GM19099 (cell line): Measurements from ENCODE around the gene FRMD5.

ENCODE experiments used
- POLR2A ChIP-seq: IDR thresholded peaks from 3 replicates; pipeline ENCODE4 v1.6.1; 2011; ENCODE audit warnings: low read depth; ENCODE audit not compliant: insufficient read length; ENCODE audit errors: extremely low read depth

FRMD5 gene

GRCh38 chr15:43985976-43986680, 208.9 kb downstream of the FRMD5 start:
- TF ChIP-seq POLR2A, result no peak

DNA sequence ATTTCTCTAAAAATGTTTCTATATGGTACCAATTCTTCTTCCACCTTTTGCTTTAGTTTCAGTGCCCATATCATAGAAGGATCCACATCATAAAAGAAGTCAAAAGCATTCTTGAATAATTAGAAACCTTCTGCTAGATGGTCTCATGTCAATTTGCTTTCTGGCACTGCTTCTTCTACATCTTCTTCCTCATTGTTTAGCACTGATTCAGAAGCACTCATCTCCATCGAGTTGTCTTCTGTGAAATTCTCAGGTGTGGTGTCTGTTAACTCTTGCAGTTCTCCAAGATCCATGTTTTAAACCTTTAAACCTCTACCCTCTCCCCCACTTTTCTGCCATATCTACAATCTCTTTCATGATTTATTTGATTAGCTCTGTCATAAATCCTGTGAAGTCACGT, 213.5 kb downstream of the FRMD5 start:
- no peak for TF ChIP-seq POLR2A

DNA sequence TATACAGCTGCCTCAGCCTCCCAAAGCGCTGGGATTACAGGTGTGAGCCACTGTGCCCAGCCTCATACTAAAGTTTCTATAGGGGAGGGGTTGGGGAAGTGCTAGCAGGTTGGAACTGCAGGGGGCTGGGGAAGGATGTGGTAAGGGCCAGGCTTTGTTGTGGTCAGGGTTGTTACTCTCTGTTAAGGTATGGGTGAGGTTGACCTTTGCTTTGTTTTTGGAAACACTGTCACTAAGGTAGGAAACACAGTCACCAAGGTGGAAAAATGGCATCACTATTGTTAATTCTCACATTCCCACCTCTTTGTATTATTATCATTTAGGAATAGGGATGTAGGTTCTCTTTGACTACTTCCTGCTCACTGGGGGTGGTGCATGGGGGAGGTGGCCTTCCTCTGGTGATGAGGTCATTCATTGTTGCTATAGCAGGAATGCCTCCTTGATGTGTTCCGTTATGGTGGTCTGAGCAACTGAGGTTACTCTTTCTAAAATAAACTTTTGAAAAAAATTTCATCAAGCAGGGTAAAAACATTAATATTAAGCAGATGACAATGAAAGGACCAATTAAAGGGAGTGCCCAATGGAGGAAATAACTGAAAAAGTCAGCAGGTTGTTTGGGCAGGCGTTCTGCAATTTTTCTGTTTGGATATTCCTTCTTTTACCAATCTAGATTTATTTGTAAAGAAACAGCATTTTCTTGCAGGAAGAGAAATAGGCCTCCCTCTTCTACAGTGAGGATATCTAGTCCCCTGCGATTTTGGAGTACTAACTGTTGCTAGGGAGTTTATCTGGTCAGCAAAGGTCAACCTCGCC, 217.8 kb downstream of the FRMD5 start:
- TF ChIP-seq POLR2A, result no peak

GRCh38 chr15:43975770-43976169, 219.3 kb downstream of the FRMD5 start:
- TF ChIP-seq POLR2A, result no peak

GRCh38 chr15:43975326-43975725, 219.7 kb downstream of the FRMD5 start:
- no peak for TF ChIP-seq POLR2A

DNA sequence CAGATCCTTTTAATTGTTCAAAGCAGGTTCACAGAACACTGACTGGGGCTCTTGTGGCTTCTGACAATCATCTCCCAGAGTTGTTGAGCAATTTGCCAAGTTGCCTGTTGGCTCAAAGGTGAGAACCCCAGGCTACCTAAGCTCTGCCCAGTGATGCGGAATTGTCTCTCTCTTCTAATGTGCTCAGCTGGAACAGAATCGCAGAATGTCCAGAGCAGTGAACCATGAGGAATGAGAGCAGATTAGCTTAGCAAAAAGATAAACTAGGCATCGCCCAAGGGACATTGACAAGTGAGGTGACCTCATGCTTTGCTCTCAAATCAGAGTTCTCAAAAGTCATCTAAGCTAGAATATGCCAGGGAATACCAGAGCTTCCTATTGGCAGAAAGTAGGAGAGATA, 220.2 kb downstream of the FRMD5 start:
- no peak for TF ChIP-seq POLR2A

GRCh38 chr15:43969802-43970375, 225.2 kb downstream of the FRMD5 start:
- TF ChIP-seq POLR2A, result no peak

- no peak for TF ChIP-seq POLR2A
Measured at GRCh38 chr15:43968551-43968950, 226.5 kb downstream of the FRMD5 start.

DNA sequence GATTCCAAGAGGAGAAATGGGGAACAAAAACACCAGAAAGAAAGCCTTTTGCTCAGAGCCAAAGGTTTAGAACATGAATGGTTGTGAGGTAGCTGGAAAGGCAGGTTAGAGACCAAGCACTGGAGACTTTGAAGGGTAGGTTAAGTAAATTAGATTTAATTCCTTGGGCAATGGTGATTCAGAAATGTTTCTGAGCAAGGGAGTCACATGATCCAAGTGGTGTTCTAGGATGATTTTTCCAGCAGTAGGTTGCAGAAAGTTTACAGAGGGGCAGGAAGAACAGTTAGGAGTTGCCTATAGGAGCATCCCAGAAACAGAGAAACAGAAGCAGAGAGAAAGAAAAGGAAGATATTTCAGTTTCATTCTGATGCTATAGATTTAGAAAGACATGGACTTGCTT, 228.4 kb downstream of the FRMD5 start:
- no peak for TF ChIP-seq POLR2A

GRCh38 chr15:43958861-43959330, 236.2 kb downstream of the FRMD5 start:
- no peak for TF ChIP-seq POLR2A

DNA sequence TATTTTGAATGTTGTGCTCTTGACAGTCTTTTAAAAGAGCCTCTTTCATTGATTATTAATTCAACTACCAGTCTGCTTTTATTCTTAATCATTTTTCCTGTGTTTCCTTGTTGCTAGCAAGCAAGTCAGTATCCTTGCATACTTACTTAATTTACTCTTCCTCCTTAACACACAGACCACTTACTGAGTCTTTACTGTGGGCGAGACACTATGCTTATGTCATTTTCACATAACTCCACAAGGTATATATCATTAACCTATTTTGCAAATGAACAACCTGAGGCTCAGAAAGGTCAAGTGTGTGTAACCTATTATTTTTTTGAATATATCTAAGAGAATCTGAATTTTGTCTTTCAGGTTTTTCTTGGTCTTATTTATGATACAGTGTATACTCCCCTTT, 237.3 kb downstream of the FRMD5 start:
- TF ChIP-seq POLR2A, result no peak

DNA sequence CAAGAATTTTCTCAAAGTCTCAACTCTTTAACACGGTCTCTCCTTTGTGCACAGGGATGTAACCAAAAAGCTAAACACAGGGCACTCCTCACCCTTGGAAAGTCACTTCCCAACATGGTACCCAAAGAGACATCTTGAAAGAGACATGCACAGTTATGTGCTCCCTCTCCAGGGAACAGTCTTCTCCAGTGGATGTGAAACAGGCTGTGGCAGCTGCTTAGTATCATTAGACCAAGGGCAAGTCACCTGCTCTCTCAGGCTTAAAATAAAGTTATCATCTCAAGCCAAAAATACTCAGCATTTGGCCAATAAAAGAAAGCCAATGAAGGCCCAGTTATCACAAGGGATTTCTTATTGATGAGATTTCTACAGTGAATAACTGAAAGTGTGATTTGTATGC, 239.9 kb downstream of the FRMD5 start:
- TF ChIP-seq POLR2A, result no peak

DNA sequence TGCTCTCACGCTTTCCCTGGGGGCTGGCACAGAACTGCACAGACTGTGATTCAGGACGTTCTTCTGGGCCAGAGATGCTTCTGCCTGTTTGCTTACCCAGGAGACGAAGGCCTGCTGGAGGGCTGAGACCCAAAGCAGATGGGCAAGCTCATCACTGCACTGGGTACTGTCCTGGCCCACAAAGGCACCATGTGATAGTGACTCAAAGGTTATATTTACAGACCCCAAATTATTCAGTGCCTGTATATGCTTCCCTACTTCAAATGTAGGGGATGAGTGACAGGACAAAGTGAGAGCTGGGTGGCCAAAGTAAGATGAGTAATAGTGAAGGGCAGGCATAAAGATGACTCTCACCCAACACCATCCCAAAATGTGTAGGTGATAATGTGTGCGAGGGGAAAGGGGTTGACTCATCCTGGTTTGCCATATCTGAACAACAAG, 240.9 kb downstream of the FRMD5 start:
- TF ChIP-seq POLR2A, result no peak

DNA sequence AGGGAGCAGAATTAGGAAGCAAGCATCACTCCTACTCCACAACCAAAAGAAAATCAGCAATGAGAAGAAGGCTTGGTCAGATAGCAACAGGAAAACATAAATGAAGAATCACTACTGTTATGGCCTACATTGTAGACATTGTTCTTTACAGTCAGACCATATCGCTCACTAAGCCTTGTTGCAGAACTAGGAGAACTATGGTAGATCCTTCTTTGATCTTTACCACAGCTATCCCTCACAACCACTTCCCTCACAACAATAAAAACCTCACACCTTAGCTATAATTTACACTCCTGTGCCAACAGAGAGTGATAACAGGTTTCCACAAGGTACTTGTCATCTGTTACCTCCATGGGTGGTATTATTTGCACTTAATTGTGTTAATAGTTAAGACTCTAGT, 241.7 kb downstream of the FRMD5 start:
- no peak for TF ChIP-seq POLR2A

DNA sequence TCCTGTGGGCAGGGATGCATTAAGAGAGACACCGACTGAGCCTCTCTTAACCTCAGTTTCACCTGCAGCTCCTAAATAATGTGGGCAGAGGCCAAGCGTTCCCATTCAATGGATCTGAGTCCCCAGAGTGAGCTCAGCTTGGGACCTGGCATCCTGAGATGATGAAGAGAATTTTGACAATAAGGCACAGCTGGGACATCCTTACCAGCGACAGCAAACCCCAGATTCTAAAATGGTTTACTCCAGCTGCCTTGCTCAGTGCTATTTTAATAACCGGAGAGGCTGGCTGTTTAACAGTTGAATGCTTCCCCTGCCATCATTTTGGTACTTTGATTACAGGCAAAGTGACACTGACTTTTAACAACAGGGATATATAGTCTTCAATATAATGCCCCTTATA, 244.5 kb downstream of the FRMD5 start:
- no peak for TF ChIP-seq POLR2A
